Panc1 (cell line): ENCODE data around the gene KAT2A. TPM values are rescaled to one million over a fixed set of nuclear protein-coding genes. Genes with fewer than 3 reads are reported as not detected.

Source experiments
- ATAC-seq: fragments of 200-7000 bp; cut with Tn5 transposase; 2 replicates; pipeline ENCODE4 v1.9.1; 2020; ENCODE audit warnings: mild to moderate bottlenecking, moderate library complexity
- BruUV-seq: library from RNA; stranded (reverse); fragments of 400-500 nt; replicated peaks from 2 replicates; lab custom pipeline; 2021; lab: Mats Ljungman, UMichigan
- CTCF ChIA-PET: fragments of 300-600 bp; sonication (Branson Sonifier 250); formaldehyde crosslinking; loops from one replicate; lab custom pipeline; 2022; ENCODE audit warnings: antibody characterized with exemption; lab: Charles Lee
- POLR2A ChIA-PET: fragments of 300-600 bp; sonication (Branson Sonifier 250); formaldehyde crosslinking; loops from one replicate; lab custom pipeline; 2022; ENCODE audit warnings: antibody characterized with exemption; lab: Charles Lee
- DNase-seq: peaks from one replicate; pipeline ENCODE4 v3.0.0-alpha.2; 2010; ENCODE audit warnings: low read depth, low spot score
- H3K27ac ChIP-seq: 2 replicates; pipeline ENCODE4 v1.5.1; 2011; ENCODE audit warnings: mild to moderate bottlenecking, low read length, inconsistent platforms
- H3K27me3 ChIP-seq: fragments of 200-500 bp; sonication (Bioruptor generic); 2 replicates; pipeline ENCODE4 v1.6.0; 2014; ENCODE audit warnings: low read length, inconsistent platforms; ENCODE audit not compliant: control insufficient read depth, insufficient read depth
- H3K36me3 ChIP-seq: fragments of 200-500 bp; sonication (Bioruptor generic); 2 replicates; pipeline ENCODE4 v1.5.1; 2014; ENCODE audit warnings: inconsistent platforms, mild to moderate bottlenecking, low read length, moderate library complexity; ENCODE audit not compliant: control insufficient read depth, insufficient read depth
- H3K4me1 ChIP-seq: 2 replicates; pipeline ENCODE4 v1.5.1; 2011; ENCODE audit warnings: inconsistent platforms, mild to moderate bottlenecking, low read length, moderate library complexity; ENCODE audit not compliant: control insufficient read depth, insufficient read depth
- H3K4me3 ChIP-seq, 2 experiments: 2 replicates each; pipeline ENCODE4 v1.5.1; 2011 to 2012; ENCODE audit warnings: low read depth in 2 of 2, low read length in 2 of 2, mild to moderate bottlenecking in 2 of 2, inconsistent platforms in 1 of 2, moderate library complexity in 1 of 2
- H3K9me3 ChIP-seq: fragments of 200-500 bp; sonication (Bioruptor generic); 2 replicates; pipeline ENCODE4 v1.5.1; 2014; ENCODE audit warnings: low read depth, mild to moderate bottlenecking, inconsistent platforms, low read length, moderate library complexity; ENCODE audit not compliant: control insufficient read depth, insufficient read depth
- CTCF ChIP-seq: fragments of 450-650 bp; IDR thresholded peaks from 2 replicates; pipeline ENCODE4 v1.5.1; 2017; ENCODE audit warnings: mild to moderate bottlenecking
- POLR2AphosphoS5 ChIP-seq: IDR thresholded peaks from 2 replicates; pipeline ENCODE4 v1.6.1; 2012; ENCODE audit warnings: mild to moderate bottlenecking, low read depth, low read length, moderate library complexity
- REST ChIP-seq, 2 experiments: IDR thresholded peaks; 2 replicates each; pipeline ENCODE4 v1.6.1; 2011 to 2012; ENCODE audit warnings: low read depth in 2 of 2, control low read depth in 1 of 2, low read length in 1 of 2, mild to moderate bottlenecking in 1 of 2, moderate library complexity in 1 of 2; ENCODE audit not compliant: insufficient read depth in 1 of 2
- SIN3A ChIP-seq: IDR thresholded peaks from 2 replicates; pipeline ENCODE4 v1.6.1; 2012; ENCODE audit warnings: low read depth, mild to moderate bottlenecking, low read length, moderate library complexity, borderline replicate concordance; ENCODE audit not compliant: insufficient read depth
- TCF7L2 ChIP-seq: IDR thresholded peaks from 2 replicates; pipeline ENCODE4 v1.6.1; 2011; ENCODE audit warnings: mild to moderate bottlenecking, low read depth, low read length, inconsistent platforms
- in situ Hi-C: cut with HindIII; loops from 2 replicates; pipeline ENCODE4 v1.10.0; 2016; ENCODE audit warnings: low sequenced_read_pairs, low pct_unique_long_range_greater_than_20kb
- intact Hi-C: fragments of 100-400 bp; cut with micrococcal nuclease; formaldehyde crosslinking; loops from one replicate; pipeline ENCODE4 v1.10.0; 2022; ENCODE audit not compliant: unreplicated experiment
- total RNA-seq: library from RNA; stranded (reverse); gene quantifications from one replicate; pipeline ENCODE4 v1.2.1, GENCODE V29; 2021; ENCODE audit not compliant: unreplicated experiment

Gene KAT2A
- total RNA-seq, 1 experiment from 2014 or later: 67.0 TPM

- TF ChIP-seq CTCF (no peak), SIN3A (no peak), REST (IDR thresholded peaks at IDR 0.05; ENCODE audit: insufficient read depth in 1 of 2, low read depth in 2 of 2, low read length in 1 of 2) (no peak), TCF7L2 (no peak), POLR2AphosphoS5 (no peak)
- CTCF ChIA-PET: no interaction called here
Measured at GRCh38 chr17:42114118-42114517, 7.0 kb downstream of the KAT2A start.

GRCh38 chr17:42113293-42114069, 7.7 kb downstream of the KAT2A start:
- Histone ChIP-seq H3K27me3 (no peaks in the 10 kb centered on the region), H3K27ac (peak overlapping the region; percentile 86; the same call in 1 of the 2 replicates), H3K36me3 (no peaks in the 10 kb centered on the region), H3K9me3 (no peaks in the 10 kb centered on the region), H3K4me1 (peaks cover 9% of the 10 kb centered on the region), H3K4me3 (no peak overlapping the region)
- no peak for ATAC-seq
- TSS peak; percentile 77 for BruUV-seq
- no peak for DNase-seq
- in situ Hi-C loops: no loop called here
- ChIA-PET CTCF (no interaction called here), POLR2A (no interaction called here)
- intact Hi-C loops: loop anchor here (5.0 kb wide), 1 partner anchor 151 kb away; no protein-coding TSS in a partner anchor
- TF ChIP-seq CTCF (no peak), REST (IDR thresholded peaks at IDR 0.05; ENCODE audit: insufficient read depth in 1 of 2, low read depth in 2 of 2, low read length in 1 of 2) (no peak), POLR2AphosphoS5 (no peak), TCF7L2 (no peak), SIN3A (no peak)

More at GRCh38 chr17:42114118-42114517, 7.0 kb downstream of the KAT2A start:
- H3K36me3 ChIP-seq: no peaks in the 10 kb centered on the region
- H3K27ac ChIP-seq: no peak overlapping the region
- no peaks in the 10 kb centered on the region for H3K9me3 ChIP-seq
- peaks cover 9% of the 10 kb centered on the region for H3K4me1 ChIP-seq
- no TSS peak for BruUV-seq
- no peaks in the 10 kb centered on the region for H3K27me3 ChIP-seq
- no peak for DNase-seq
- in situ Hi-C loops (no loop called here), intact Hi-C loops (loop anchor here (5.0 kb wide), 1 partner anchor 152 kb away; no protein-coding TSS in a partner anchor)
- no peak overlapping the region for H3K4me3 ChIP-seq
- ATAC-seq: no peak
- POLR2A ChIA-PET: no interaction called here
